CD14-positive monocyte (primary cell): ENCODE measurements around the gene FBXL13. TPM values are rescaled to one million over a fixed set of nuclear protein-coding genes. Genes with fewer than 3 reads are reported as not detected.

Source experiments
- DNase-seq, 3 donors: peaks; one replicate each; pipeline ENCODE4 v3.0.0-alpha.2; 2011 to 2022
- H2AFZ ChIP-seq: 2 replicates; pipeline ENCODE4 v1.6.0; 2012; ENCODE audit warnings: mild to moderate bottlenecking, low read depth, low read length, inconsistent platforms; ENCODE audit not compliant: insufficient read depth, poor library complexity, severe bottlenecking
- H3K27ac ChIP-seq, 2 donors: 1 replicate in 1 of 2; 2 replicates in 1 of 2; pipeline ENCODE4 v1.5.1; 2012 to 2013; ENCODE audit warnings: low read length in 2 of 2, control low read depth in 1 of 2, inconsistent platforms in 1 of 2, low read depth in 1 of 2, mild to moderate bottlenecking in 1 of 2
- H3K27me3 ChIP-seq, 2 donors: one replicate each; pipeline versions ENCODE4 v1.6.0 to v1.6.1; 2011 to 2013; ENCODE audit warnings: low read length in 2 of 2; ENCODE audit not compliant: control insufficient read depth in 2 of 2, insufficient read depth in 2 of 2
- H3K36me3 ChIP-seq, 2 donors: replicated peaks in 1 of 2; 1 replicate in 1 of 2; 2 replicates in 1 of 2; pipeline versions ENCODE4 v1.5.1 to v1.6.1; 2012 to 2013; ENCODE audit warnings: low read length in 2 of 2, control low read depth in 1 of 2, inconsistent platforms in 1 of 2, mild to moderate bottlenecking in 1 of 2; ENCODE audit not compliant: insufficient read depth in 2 of 2, control insufficient read depth in 1 of 2
- H3K4me1 ChIP-seq, 2 donors: 1 replicate in 1 of 2; 2 replicates in 1 of 2; pipeline versions ENCODE4 v1.5.1 to v1.6.1; 2012 to 2013; ENCODE audit warnings: low read length in 2 of 2, control low read depth in 1 of 2, inconsistent platforms in 1 of 2, mild to moderate bottlenecking in 1 of 2, moderate library complexity in 1 of 2; ENCODE audit not compliant: insufficient read depth in 2 of 2, control insufficient read depth in 1 of 2
- H3K4me2 ChIP-seq: replicated peaks from 2 replicates; pipeline ENCODE3; 2012; ENCODE audit warnings: low read length, moderate library complexity, mild to moderate bottlenecking; ENCODE audit not compliant: poor library complexity, severe bottlenecking; ENCODE audit errors: extremely low read depth
- H3K4me3 ChIP-seq, 3 experiments: fragments of 200-600 bp in 1 of 3; sonication (generic) in 1 of 3; replicated peaks in 1 of 3; 1 replicate in 2 of 3; 2 replicates in 1 of 3; pipeline ENCODE4 v1.5.1; 2011 to 2013; ENCODE audit warnings: low read length in 3 of 3, mild to moderate bottlenecking in 3 of 3, control low read depth in 2 of 3, low read depth in 2 of 3, inconsistent platforms in 1 of 3, moderate library complexity in 1 of 3
- H3K79me2 ChIP-seq: 2 replicates; pipeline ENCODE4 v1.6.0; 2012; ENCODE audit warnings: mild to moderate bottlenecking, control low read depth, inconsistent platforms, low read length, moderate library complexity; ENCODE audit not compliant: insufficient read depth
- H3K9ac ChIP-seq: 2 replicates; pipeline ENCODE4 v1.6.0; 2017; ENCODE audit warnings: low read length, mild to moderate bottlenecking; ENCODE audit not compliant: insufficient read depth, poor library complexity, severe bottlenecking
- H3K9me3 ChIP-seq, 2 donors: replicated peaks in 1 of 2; 1 replicate in 1 of 2; 2 replicates in 1 of 2; pipeline versions ENCODE4 v1.5.1 to v1.6.1; 2012 to 2013; ENCODE audit warnings: low read length in 2 of 2, control low read depth in 1 of 2; ENCODE audit not compliant: control insufficient read depth in 1 of 2, insufficient read depth in 1 of 2
- H4K20me1 ChIP-seq: 2 replicates; pipeline ENCODE4 v1.6.0; 2012; ENCODE audit warnings: mild to moderate bottlenecking, low read length, control low read depth, moderate library complexity; ENCODE audit not compliant: insufficient read depth
- H3K27ac Mint-ChIP-seq, 7 donors: one replicate each; pipeline ENCODE4 v1.8.0; 2020; ENCODE audit warnings: mild to moderate bottlenecking in 7 of 7, mixed read lengths in 7 of 7, moderate library complexity in 6 of 7, inconsistent platforms in 2 of 7
- H3K27me3 Mint-ChIP-seq, 3 donors: one replicate each; pipeline ENCODE4 v1.8.0; 2021 to 2022; ENCODE audit warnings: low read depth in 3 of 3, mild to moderate bottlenecking in 3 of 3, mixed read lengths in 3 of 3, moderate library complexity in 3 of 3, inconsistent platforms in 1 of 3
- H3K36me3 Mint-ChIP-seq, 2 donors: one replicate each; pipeline ENCODE4 v1.8.0; 2020; ENCODE audit warnings: mixed read lengths in 2 of 2, inconsistent platforms in 1 of 2, mild to moderate bottlenecking in 1 of 2
- H3K4me1 Mint-ChIP-seq: one replicate; pipeline ENCODE4 v1.8.0; 2020; ENCODE audit warnings: mild to moderate bottlenecking, mixed read lengths
- H3K4me3 Mint-ChIP-seq, 2 donors: one replicate each; pipeline ENCODE4 v1.8.0; 2020; ENCODE audit warnings: mild to moderate bottlenecking in 2 of 2, mixed read lengths in 2 of 2, moderate library complexity in 1 of 2
- H3K9me3 Mint-ChIP-seq, 7 donors: one replicate each; pipeline ENCODE4 v1.8.0; 2020 to 2022; ENCODE audit warnings: mixed read lengths in 7 of 7, mild to moderate bottlenecking in 6 of 7, moderate library complexity in 6 of 7, inconsistent platforms in 2 of 7
- CTCF ChIP-seq: fragments of 200-600 bp; IDR thresholded peaks from one replicate; pipeline ENCODE4 v1.8.0; 2022; ENCODE audit warnings: antibody characterized with exemption, mild to moderate bottlenecking
- WGBS: methylation state at CpG from one replicate; pipeline ENCODE4 v1.1.5; 2013; ENCODE audit warnings: missing lambda C conversion rate; ENCODE audit not compliant: insufficient coverage; 5-methylcytosine and 5-hydroxymethylcytosine counted together
- intact Hi-C, 2 donors: fragments of 100-400 bp; cut with micrococcal nuclease; formaldehyde crosslinking; loops; one replicate each; pipeline versions ENCODE4 v1.15.0 to v1.15.1; 2023
- polyA plus RNA-seq, 3 donors: library from polyadenylated mRNA; depleted of rRNA in 1 of 3; unstranded in 2 of 3; stranded (reverse) in 1 of 3; fragments of 300-500 nt in 2 of 3; fragments of >200 nt in 1 of 3; fragmentation: Illumina TruSeq in 2 of 3; gene quantifications; 1 replicate in 2 of 3; 2 replicates in 1 of 3; pipeline ENCODE4 v1.2.3, GENCODE V29; 2012 to 2021

The FBXL13 gene
- polyA plus RNA-seq, 3 donors = 0.05 TPM; not detected in 2

GRCh38 chr7:102823390-102824119, 251.0 kb downstream of the FBXL13 start:
- Histone ChIP-seq H4K20me1 (no peaks in the 10 kb centered on the region), H3K4me3 (no peak overlapping the region), H2AFZ (no peak overlapping the region), H3K79me2 (no peaks in the 10 kb centered on the region), H3K9me3 (no peaks in the 10 kb centered on the region), H3K36me3 (peaks cover 0 to 2% of the 10 kb centered on the region in 2 donors), H3K4me1 (no peaks in the 10 kb centered on the region), H3K27ac (no peak overlapping the region), H3K9ac (no peak overlapping the region), H3K4me2 (no peak overlapping the region), H3K27me3 (no peaks in the 10 kb centered on the region)
- no peak for DNase-seq
- H3K36me3 Mint-ChIP-seq = peaks cover 3 to 17% of the 10 kb centered on the region in 2 donors
- no peak overlapping the region for H3K27ac Mint-ChIP-seq
- intact Hi-C loops = no loop called here
- H3K4me3 Mint-ChIP-seq = no peak overlapping the region
- H3K4me1 Mint-ChIP-seq = no peaks in the 10 kb centered on the region
- no peak for TF ChIP-seq CTCF
- H3K9me3 Mint-ChIP-seq = peaks cover 0 to 3% (median 0%) of the 10 kb centered on the region in 7 donors
- H3K27me3 Mint-ChIP-seq = peaks cover 0 to 1% (median 1%) of the 10 kb centered on the region in 3 donors
- WGBS = 100% methylated on average over 1 of the region's 6 CpGs

- Histone ChIP-seq H3K9ac (no peak overlapping the region), H3K79me2 (no peaks in the 10 kb centered on the region), H3K9me3 (no peaks in the 10 kb centered on the region), H3K27me3 (no peaks in the 10 kb centered on the region), H3K4me2 (no peak overlapping the region), H3K4me1 (no peaks in the 10 kb centered on the region), H3K4me3 (no peak overlapping the region), H4K20me1 (no peaks in the 10 kb centered on the region), H3K27ac (no peak overlapping the region), H3K36me3 (peaks cover 0 to 2% of the 10 kb centered on the region in 2 donors), H2AFZ (no peak overlapping the region)
- intact Hi-C loops = no loop called here
- no peak for DNase-seq
- peaks cover 0 to 1% (median 1%) of the 10 kb centered on the region in 3 donors for H3K27me3 Mint-ChIP-seq
- H3K36me3 Mint-ChIP-seq = peaks cover 2 to 12% of the 10 kb centered on the region in 2 donors
- no peaks in the 10 kb centered on the region for H3K4me1 Mint-ChIP-seq
- H3K4me3 Mint-ChIP-seq = no peak overlapping the region
- H3K9me3 Mint-ChIP-seq = peaks cover 0 to 2% (median 0%) of the 10 kb centered on the region in 7 donors
- 100% methylated on average over 2 of the region's 2 CpGs for WGBS
- no peak overlapping the region for H3K27ac Mint-ChIP-seq
- TF ChIP-seq CTCF = no peak
These were observed 252.4 kb downstream of the FBXL13 start for GRCh38 chr7:102821994-102822747.
